HEK293 (cell line): ENCODE measurements around the gene KEAP1.

Source experiments
- GFI1B ChIP-seq: fragments of 450-650 bp; formaldehyde crosslinking; IDR thresholded peaks from 2 replicates; pipeline ENCODE4 v1.5.1; 2016; ENCODE audit warnings: missing biosample characterization, missing genetic modification characterization
- GLI4 ChIP-seq: fragments of 450-650 bp; formaldehyde crosslinking; IDR thresholded peaks from 2 replicates; pipeline ENCODE4 v1.5.1; 2016; ENCODE audit warnings: missing biosample characterization, missing genetic modification characterization
- GLIS1 ChIP-seq: fragments of 450-650 bp; formaldehyde crosslinking; IDR thresholded peaks from 2 replicates; pipeline ENCODE4 v1.5.1; 2016; ENCODE audit warnings: missing biosample characterization, missing genetic modification characterization
- KLF10 ChIP-seq: fragments of 450-650 bp; IDR thresholded peaks from 2 replicates; pipeline ENCODE4 v1.5.1; 2018; ENCODE audit warnings: missing biosample characterization, mild to moderate bottlenecking, missing genetic modification characterization
- MYNN ChIP-seq: fragments of 450-650 bp; formaldehyde crosslinking; IDR thresholded peaks from 2 replicates; pipeline ENCODE4 v1.5.1; 2016; ENCODE audit warnings: missing biosample characterization, missing genetic modification characterization, borderline replicate concordance
- PATZ1 ChIP-seq: fragments of 450-650 bp; formaldehyde crosslinking; IDR thresholded peaks from 2 replicates; pipeline ENCODE4 v1.5.1; 2016; ENCODE audit warnings: missing biosample characterization, missing genetic modification characterization
- RBAK ChIP-seq: fragments of 450-650 bp; formaldehyde crosslinking; IDR thresholded peaks from 2 replicates; pipeline ENCODE4 v1.5.1; 2016; ENCODE audit warnings: missing biosample characterization, missing genetic modification characterization
- SALL2 ChIP-seq: fragments of 450-650 bp; formaldehyde crosslinking; IDR thresholded peaks from 2 replicates; pipeline ENCODE4 v1.5.0; 2017; ENCODE audit warnings: missing biosample characterization, mild to moderate bottlenecking, missing genetic modification characterization, borderline replicate concordance
- SCRT2 ChIP-seq: fragments of 450-650 bp; formaldehyde crosslinking; IDR thresholded peaks from 2 replicates; pipeline ENCODE4 v1.5.1; 2016; ENCODE audit warnings: missing biosample characterization, missing genetic modification characterization
- TSHZ1 ChIP-seq: fragments of 450-650 bp; formaldehyde crosslinking; IDR thresholded peaks from 2 replicates; pipeline ENCODE4 v1.5.1; 2016; ENCODE audit warnings: missing biosample characterization, missing genetic modification characterization, borderline replicate concordance
- ZBTB20 ChIP-seq: fragments of 450-650 bp; formaldehyde crosslinking; IDR thresholded peaks from 2 replicates; pipeline ENCODE4 v1.5.1; 2016; ENCODE audit warnings: missing biosample characterization, missing genetic modification characterization
- ZEB2 ChIP-seq: fragments of 450-650 bp; formaldehyde crosslinking; IDR thresholded peaks from 2 replicates; pipeline ENCODE4 v1.5.1; 2016; ENCODE audit warnings: missing biosample characterization, missing genetic modification characterization
- ZFP69B ChIP-seq: fragments of 450-650 bp; formaldehyde crosslinking; IDR thresholded peaks from 2 replicates; pipeline ENCODE4 v1.5.1; 2016; ENCODE audit warnings: missing biosample characterization, missing genetic modification characterization
- ZNF138 ChIP-seq: fragments of 450-650 bp; formaldehyde crosslinking; IDR thresholded peaks from 2 replicates; pipeline ENCODE4 v1.5.1; 2016; ENCODE audit warnings: missing biosample characterization, missing genetic modification characterization, borderline replicate concordance
- ZNF140 ChIP-seq: fragments of 450-650 bp; formaldehyde crosslinking; IDR thresholded peaks from 2 replicates; pipeline ENCODE4 v1.5.1; 2016; ENCODE audit warnings: missing biosample characterization, missing genetic modification characterization
- ZNF335 ChIP-seq: fragments of 450-650 bp; formaldehyde crosslinking; conservative IDR thresholded peaks from 2 replicates; pipeline ENCODE4 v1.5.1; 2016; ENCODE audit warnings: missing biosample characterization, missing genetic modification characterization
- ZNF366 ChIP-seq: fragments of 450-650 bp; formaldehyde crosslinking; conservative IDR thresholded peaks from 2 replicates; pipeline ENCODE4 v1.5.1; 2016; ENCODE audit warnings: missing biosample characterization, missing genetic modification characterization
- ZNF391 ChIP-seq: fragments of 450-650 bp; formaldehyde crosslinking; IDR thresholded peaks from 2 replicates; pipeline ENCODE4 v1.5.1; 2016; ENCODE audit warnings: low read depth, missing biosample characterization, missing genetic modification characterization, borderline replicate concordance
- ZNF423 ChIP-seq: fragments of 450-650 bp; formaldehyde crosslinking; IDR thresholded peaks from 2 replicates; pipeline ENCODE4 v1.5.1; 2016; ENCODE audit warnings: missing biosample characterization, missing genetic modification characterization
- ZNF610 ChIP-seq: fragments of 450-650 bp; formaldehyde crosslinking; IDR thresholded peaks from 2 replicates; pipeline ENCODE4 v1.5.1; 2016; ENCODE audit warnings: missing biosample characterization, missing genetic modification characterization, borderline replicate concordance
- ZNF707 ChIP-seq: fragments of 450-650 bp; formaldehyde crosslinking; IDR thresholded peaks from 2 replicates; pipeline ENCODE4 v1.5.1; 2016; ENCODE audit warnings: missing biosample characterization, missing genetic modification characterization
- ZNF785 ChIP-seq: fragments of 450-650 bp; formaldehyde crosslinking; IDR thresholded peaks from 2 replicates; pipeline ENCODE4 v1.5.1; 2016; ENCODE audit warnings: missing biosample characterization, missing genetic modification characterization
- ZSCAN18 ChIP-seq: fragments of 450-650 bp; formaldehyde crosslinking; IDR thresholded peaks from 2 replicates; pipeline ENCODE4 v1.5.1; 2016; ENCODE audit warnings: missing biosample characterization, missing genetic modification characterization
- TF ChIP-seq, protein P1 (sequence below): fragments of 450-650 bp; formaldehyde crosslinking; IDR thresholded peaks from 2 replicates; pipeline ENCODE4 v1.5.1; 2017; ENCODE audit warnings: missing biosample characterization, missing genetic modification characterization
- TF ChIP-seq, protein P2 (sequence below): fragments of 450-650 bp; formaldehyde crosslinking; IDR thresholded peaks from 2 replicates; pipeline ENCODE4 v1.5.1; 2016; ENCODE audit warnings: missing biosample characterization, missing genetic modification characterization
- TF ChIP-seq, protein P3 (sequence below): fragments of 450-650 bp; formaldehyde crosslinking; IDR thresholded peaks from 2 replicates; pipeline ENCODE4 v1.5.1; 2016; ENCODE audit warnings: missing biosample characterization, missing genetic modification characterization
- TF ChIP-seq, protein P4 (sequence below): fragments of 450-650 bp; IDR thresholded peaks from 2 replicates; pipeline ENCODE4 v1.5.1; 2018; ENCODE audit warnings: missing biosample characterization, missing genetic modification characterization

KEAP1 gene

DNA sequence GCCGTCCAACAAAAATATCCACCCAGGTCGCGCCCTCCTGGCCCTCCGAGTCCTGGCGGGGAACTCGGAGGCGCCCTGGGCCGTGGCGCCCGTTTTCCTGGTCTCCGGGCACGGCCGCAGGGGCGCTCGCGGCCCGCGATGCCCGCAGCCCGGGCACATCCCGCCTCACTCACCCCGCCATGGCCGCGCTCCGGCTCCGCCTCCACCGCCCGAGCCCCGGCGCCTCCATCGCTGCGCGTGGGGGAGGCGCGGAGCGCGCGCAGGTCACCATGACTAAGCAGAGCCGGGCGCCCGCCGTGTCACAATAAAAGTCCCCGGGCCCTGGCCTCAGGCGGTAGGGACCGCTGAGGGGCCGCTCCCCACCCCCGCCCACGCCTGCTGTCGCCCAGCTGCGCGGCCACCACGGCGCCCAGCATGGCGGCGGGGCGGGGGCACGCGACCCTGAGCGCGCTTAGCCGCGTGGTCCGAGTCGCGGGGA, 593 bp downstream of the KEAP1 start (continued):
- no peak for TF ChIP-seq ZSCAN18 (tag by site-specific recombination)
- TF ChIP-seq ZNF140 (tag by site-specific recombination), result no peak
- TF ChIP-seq ZNF785 (tag by site-specific recombination), result no peak
- TF ChIP-seq SCRT2, result no peak
- no peak for TF ChIP-seq ZNF138 (tag by site-specific recombination)
- peak; percentile 96 for TF ChIP-seq KLF10 (tag by site-specific recombination)
- no peak for TF ChIP-seq ZEB2 (tag by site-specific recombination)
- no peak for TF ChIP-seq ZNF366 (tag by site-specific recombination)
- TF ChIP-seq, protein P1, sequence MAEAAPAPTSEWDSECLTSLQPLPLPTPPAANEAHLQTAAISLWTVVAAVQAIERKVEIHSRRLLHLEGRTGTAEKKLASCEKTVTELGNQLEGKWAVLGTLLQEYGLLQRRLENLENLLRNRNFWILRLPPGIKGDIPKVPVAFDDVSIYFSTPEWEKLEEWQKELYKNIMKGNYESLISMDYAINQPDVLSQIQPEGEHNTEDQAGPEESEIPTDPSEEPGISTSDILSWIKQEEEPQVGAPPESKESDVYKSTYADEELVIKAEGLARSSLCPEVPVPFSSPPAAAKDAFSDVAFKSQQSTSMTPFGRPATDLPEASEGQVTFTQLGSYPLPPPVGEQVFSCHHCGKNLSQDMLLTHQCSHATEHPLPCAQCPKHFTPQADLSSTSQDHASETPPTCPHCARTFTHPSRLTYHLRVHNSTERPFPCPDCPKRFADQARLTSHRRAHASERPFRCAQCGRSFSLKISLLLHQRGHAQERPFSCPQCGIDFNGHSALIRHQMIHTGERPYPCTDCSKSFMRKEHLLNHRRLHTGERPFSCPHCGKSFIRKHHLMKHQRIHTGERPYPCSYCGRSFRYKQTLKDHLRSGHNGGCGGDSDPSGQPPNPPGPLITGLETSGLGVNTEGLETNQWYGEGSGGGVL, result no peak; the same call in 1 of the 2 replicates
- TF ChIP-seq ZNF391 (tag by site-specific recombination), result 0 out of 2 replicates have a peak, but pooled peaks have one; percentile 1
- TF ChIP-seq ZNF610, result peak; percentile 13; the same call in 1 of the 2 replicates
- TF ChIP-seq GFI1B, result no peak
- TF ChIP-seq TSHZ1 (tag by site-specific recombination), result no peak
- TF ChIP-seq, protein P2, sequence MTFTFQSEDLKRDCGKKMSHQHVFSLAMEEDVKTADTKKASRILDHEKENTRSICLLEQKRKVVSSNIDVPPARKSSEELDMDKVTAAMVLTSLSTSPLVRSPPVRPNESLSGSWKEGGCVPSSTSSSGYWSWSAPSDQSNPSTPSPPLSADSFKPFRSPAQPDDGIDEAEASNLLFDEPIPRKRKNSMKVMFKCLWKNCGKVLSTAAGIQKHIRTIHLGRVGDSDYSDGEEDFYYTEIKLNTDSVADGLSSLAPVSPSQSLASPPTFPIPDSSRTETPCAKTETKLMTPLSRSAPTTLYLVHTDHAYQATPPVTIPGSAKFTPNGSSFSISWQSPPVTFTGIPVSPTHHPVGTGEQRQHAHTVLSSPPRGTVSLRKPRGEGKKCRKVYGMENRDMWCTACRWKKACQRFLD, result no peak
- TF ChIP-seq ZFP69B (tag by site-specific recombination), result peak; percentile 47; the same call in 1 of the 2 replicates
- 0 out of 2 replicates have a peak, but pooled peaks have one; percentile 15 for TF ChIP-seq ZBTB20
- no peak for TF ChIP-seq GLI4 (tag by site-specific recombination)
- no peak for TF ChIP-seq GLIS1 (tag by site-specific recombination)
- TF ChIP-seq, protein P3, sequence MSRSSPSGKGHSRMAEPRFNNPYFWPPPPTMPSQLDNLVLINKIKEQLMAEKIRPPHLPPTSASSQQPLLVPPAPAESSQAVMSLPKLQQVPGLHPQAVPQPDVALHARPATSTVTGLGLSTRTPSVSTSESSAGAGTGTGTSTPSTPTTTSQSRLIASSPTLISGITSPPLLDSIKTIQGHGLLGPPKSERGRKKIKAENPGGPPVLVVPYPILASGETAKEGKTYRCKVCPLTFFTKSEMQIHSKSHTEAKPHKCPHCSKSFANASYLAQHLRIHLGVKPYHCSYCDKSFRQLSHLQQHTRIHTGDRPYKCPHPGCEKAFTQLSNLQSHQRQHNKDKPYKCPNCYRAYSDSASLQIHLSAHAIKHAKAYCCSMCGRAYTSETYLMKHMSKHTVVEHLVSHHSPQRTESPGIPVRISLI (tag by site-specific recombination), result no peak
- TF ChIP-seq SALL2 (tag by site-specific recombination), result no peak
- TF ChIP-seq PATZ1 (tag by site-specific recombination), result no peak
- no peak for TF ChIP-seq ZNF423 (tag by site-specific recombination)
- TF ChIP-seq MYNN (tag by site-specific recombination), result peak; percentile 100
- TF ChIP-seq ZNF335 (tag by site-specific recombination), result no peak
- TF ChIP-seq ZNF707 (tag by site-specific recombination), result no peak
- TF ChIP-seq, protein P4, sequence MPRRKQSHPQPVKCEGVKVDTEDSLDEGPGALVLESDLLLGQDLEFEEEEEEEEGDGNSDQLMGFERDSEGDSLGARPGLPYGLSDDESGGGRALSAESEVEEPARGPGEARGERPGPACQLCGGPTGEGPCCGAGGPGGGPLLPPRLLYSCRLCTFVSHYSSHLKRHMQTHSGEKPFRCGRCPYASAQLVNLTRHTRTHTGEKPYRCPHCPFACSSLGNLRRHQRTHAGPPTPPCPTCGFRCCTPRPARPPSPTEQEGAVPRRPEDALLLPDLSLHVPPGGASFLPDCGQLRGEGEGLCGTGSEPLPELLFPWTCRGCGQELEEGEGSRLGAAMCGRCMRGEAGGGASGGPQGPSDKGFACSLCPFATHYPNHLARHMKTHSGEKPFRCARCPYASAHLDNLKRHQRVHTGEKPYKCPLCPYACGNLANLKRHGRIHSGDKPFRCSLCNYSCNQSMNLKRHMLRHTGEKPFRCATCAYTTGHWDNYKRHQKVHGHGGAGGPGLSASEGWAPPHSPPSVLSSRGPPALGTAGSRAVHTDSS (tag by site-specific recombination), result 0 out of 2 replicates have a peak, but pooled peaks have one; percentile 35
- TF ChIP-seq RBAK, result no peak
